Subcutaneous adipose tissue (tissue), 4 donors: ENCODE data around the gene SRA1. TPM values are rescaled to one million over a fixed set of nuclear protein-coding genes. Genes with fewer than 3 reads are reported as not detected.

Source experiments
- total RNA-seq, 4 donors: library from RNA; depleted of rRNA; stranded (reverse); fragments of >200 nt; gene quantifications; one replicate each; pipeline ENCODE4 v1.1.0, GENCODE V29; 2016
- TF ChIP-seq, protein P1 (sequence below): fragments of 450-650 bp; IDR thresholded peaks from one replicate; pipeline ENCODE4 v1.5.1; 2016; ENCODE audit warnings: low read depth, mild to moderate bottlenecking, control low read depth, antibody characterized with exemption, moderate library complexity

The SRA1 gene
- total RNA-seq, result 10 to 100 TPM; 12.4 to 33.3 (median 14.7) TPM

DNA sequence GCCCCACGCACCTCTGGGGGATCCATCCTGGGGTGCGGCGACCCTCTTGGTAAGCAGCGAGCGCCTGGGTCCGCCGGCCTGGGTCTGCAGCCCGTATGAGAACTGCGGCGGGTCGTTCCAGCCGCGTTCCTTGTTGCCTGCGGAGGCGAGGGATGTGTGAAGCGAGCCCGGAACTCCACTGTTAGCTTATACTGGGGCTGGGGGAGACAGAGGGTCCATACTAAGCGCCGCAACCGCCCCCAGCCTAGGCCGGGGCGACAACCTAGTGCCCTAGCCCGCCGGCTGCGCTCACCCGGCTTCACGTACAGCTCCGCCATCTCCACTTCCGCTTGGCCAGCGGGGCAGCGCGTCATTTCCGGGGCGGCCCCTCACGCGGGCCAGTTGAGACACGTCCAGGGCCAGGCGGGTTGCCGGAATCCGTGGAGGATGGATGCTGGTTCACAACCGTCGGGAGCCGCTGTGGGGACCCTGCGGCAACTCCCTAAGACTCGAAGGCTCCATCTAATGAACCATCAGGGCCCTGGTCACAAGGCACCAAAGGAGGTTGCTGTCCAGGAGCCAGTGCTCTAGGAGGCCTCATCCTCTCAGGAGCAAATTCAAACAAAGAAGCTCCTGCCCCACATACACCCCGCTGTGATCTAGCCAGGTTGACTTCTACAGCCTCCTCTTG is at the start of gene SRA1:
Gene SRA1 (minus strand): TSS at position 338 of the 670 bp plus-strand sequence. CDS start 21 bp downstream, at position 317.
- TF ChIP-seq, protein P1, sequence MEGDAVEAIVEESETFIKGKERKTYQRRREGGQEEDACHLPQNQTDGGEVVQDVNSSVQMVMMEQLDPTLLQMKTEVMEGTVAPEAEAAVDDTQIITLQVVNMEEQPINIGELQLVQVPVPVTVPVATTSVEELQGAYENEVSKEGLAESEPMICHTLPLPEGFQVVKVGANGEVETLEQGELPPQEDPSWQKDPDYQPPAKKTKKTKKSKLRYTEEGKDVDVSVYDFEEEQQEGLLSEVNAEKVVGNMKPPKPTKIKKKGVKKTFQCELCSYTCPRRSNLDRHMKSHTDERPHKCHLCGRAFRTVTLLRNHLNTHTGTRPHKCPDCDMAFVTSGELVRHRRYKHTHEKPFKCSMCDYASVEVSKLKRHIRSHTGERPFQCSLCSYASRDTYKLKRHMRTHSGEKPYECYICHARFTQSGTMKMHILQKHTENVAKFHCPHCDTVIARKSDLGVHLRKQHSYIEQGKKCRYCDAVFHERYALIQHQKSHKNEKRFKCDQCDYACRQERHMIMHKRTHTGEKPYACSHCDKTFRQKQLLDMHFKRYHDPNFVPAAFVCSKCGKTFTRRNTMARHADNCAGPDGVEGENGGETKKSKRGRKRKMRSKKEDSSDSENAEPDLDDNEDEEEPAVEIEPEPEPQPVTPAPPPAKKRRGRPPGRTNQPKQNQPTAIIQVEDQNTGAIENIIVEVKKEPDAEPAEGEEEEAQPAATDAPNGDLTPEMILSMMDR, result no peak

DNA sequence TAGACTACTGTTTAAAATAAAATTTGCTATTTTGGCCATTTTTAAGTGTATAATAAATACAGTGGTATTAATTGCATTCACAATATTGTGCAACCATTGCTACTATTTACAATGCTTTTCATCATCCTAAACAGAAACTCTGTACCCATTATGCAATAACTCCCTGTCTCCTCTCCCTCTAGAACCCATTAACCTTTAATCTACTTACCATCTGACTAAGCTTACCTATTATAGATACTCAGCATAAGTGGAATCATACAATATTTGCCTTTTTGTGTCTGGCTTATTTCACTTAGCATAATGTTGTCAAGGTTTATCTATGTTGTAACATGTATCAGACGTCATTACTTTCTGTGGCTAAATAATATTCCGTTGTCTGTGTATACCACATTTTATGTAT is 49.8 kb upstream of the SRA1 start:
- TF ChIP-seq, protein P1, result no peak

DNA sequence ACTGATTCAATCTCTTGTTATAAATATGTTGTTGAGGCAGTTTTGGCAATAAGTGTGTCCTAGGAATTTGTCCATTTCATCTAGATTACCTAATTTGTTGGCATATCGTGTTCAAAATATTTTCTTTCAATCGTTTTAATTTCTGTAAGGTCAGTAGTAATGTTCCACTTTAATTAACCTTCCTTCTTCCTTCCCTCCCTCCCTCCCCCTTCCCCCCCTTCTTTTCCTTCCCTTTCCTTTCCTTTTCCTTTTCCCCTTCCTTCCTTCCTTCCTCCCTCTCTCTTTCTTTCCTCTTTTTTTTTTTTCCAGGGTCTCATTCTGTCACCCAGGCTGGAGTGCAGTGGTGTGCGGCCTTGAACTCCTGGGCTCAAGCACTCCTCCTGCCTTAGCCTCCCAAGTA is 48.6 kb upstream of the SRA1 start:
- TF ChIP-seq, protein P1, result no peak

DNA sequence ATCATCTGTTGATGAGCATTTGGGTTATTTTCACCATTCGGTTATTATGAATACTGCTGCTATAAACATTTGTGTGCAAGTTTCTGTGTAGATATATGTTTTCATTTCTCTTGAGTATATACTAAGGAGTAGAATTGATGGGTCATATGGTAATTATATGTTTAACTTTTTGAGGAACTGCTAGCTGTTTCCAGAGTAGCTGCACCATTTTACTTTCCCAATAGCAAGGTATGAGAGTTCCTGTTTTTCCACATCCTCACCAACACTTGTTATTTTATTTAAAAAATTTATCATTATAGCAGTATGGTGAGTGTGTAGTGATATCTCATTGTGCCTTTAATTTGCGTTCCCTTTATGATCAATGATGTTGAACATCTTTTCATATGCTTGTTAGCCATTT is 46.5 kb upstream of the SRA1 start:
- TF ChIP-seq, protein P1, result no peak

DNA sequence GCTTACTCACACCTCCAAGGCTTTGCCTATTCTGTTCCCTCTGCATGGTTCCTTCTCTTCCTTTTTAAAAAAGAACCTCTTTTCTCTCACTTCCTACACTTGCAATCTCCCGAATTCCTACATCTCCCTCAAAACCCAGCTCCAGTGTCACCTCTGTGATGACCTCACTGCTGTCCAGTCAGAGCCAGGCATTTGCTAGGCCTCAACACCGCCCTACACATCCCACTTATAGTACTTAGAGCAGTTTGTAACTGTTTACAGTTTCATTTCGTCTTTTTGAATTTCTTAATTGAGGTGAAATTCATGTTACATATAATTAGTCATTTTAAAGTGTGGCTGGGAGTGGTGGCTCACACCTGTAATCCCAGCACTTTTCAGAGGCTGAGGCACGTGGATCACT is 44.9 kb upstream of the SRA1 start:
- TF ChIP-seq, protein P1, result no peak

DNA sequence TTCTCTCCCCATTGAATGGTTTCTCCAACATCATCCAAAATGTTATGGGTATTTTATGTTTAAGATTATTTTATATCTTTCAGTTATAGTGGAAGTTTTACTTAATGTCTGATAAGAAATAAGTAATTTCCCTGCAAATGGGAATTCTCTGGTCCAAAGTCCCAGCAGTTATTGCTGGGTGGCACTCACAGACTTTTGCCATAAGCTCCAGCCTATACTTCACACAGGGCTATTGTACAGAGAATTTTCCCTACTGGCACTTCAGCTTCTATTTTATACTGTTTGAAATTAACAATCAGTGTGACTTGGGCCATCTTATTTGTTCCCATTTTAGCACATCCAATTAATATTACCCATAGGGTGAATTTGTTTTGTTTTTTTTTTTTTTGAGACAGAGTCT is 42.8 kb upstream of the SRA1 start:
- TF ChIP-seq, protein P1, result no peak

DNA sequence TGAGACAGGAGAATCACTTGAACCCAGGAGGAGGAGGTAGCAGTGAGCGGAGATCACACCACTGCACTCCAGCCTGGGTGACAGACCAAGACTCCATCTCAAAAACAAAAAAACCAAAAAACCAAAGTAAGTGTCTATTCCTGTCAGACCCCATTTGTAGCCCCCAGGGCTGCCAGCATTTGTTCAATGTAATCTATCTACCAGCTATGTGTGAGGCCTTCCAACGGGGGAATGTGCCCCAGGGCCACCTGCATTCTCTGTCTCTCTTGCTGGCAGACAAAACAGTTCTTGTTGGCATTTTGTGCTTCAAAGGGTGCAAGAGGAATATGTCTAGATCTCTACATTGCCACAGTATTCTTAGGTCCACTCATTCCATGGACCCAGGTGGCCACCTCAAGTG is 41.6 kb upstream of the SRA1 start:
- TF ChIP-seq, protein P1, result no peak
